Ascending aorta (tissue), 2 donors: ENCODE results near the gene RASD1. TPM values are rescaled to one million over a fixed set of nuclear protein-coding genes. Genes with fewer than 3 reads are reported as not detected.
"Not testable (repeated sequence)": the region's sequence is repeated elsewhere in the genome, so short reads cannot be mapped to it uniquely, and the experiment has no call there.

Experiments used
- DNase-seq, 2 donors: peaks; one replicate each; pipeline ENCODE4 v3.0.0-alpha.2; 2019; ENCODE audit warnings: low spot score in 2 of 2
- H3K27ac ChIP-seq, 2 donors: fragments of 200-600 bp; sonication (generic); one replicate each; pipeline ENCODE4 v1.5.1; 2016 to 2017; ENCODE audit warnings: mild to moderate bottlenecking in 1 of 2
- H3K27me3 ChIP-seq: fragments of 200-600 bp; sonication (generic); one replicate; pipeline ENCODE4 v1.5.1; 2017
- H3K36me3 ChIP-seq, 2 donors: fragments of 200-600 bp; sonication (generic); one replicate each; pipeline ENCODE4 v1.5.1; 2016
- H3K4me1 ChIP-seq, 2 donors: fragments of 200-600 bp; sonication (generic); one replicate each; pipeline ENCODE4 v1.5.1; 2016 to 2017; ENCODE audit warnings: mild to moderate bottlenecking in 1 of 2
- H3K4me3 ChIP-seq, 2 donors: fragments of 200-600 bp; sonication (generic); one replicate each; pipeline ENCODE4 v1.5.1; 2016 to 2017; ENCODE audit warnings: mild to moderate bottlenecking in 1 of 2
- H3K9me3 ChIP-seq, 2 donors: fragments of 200-600 bp; sonication (generic); one replicate each; pipeline ENCODE4 v1.5.1; 2016
- intact Hi-C: fragments of 100-400 bp; cut with DNase I; formaldehyde crosslinking; loops from one replicate; pipeline ENCODE4 v1.15.1; 2023
- total RNA-seq: library from RNA; depleted of rRNA; stranded (reverse); fragments of >200 nt; gene quantifications from one replicate; pipeline ENCODE4 v1.1.0, GENCODE V29; 2016
- TF ChIP-seq, protein P1 (sequence below), 3 experiments: fragments of 200-600 bp in 2 of 3; fragments of 450-650 bp in 1 of 3; sonication (generic) in 2 of 3; IDR thresholded peaks; one replicate each; pipeline ENCODE4 v1.5.1; 2016 to 2019; ENCODE audit warnings: antibody characterized with exemption in 3 of 3, mild to moderate bottlenecking in 1 of 3, moderate library complexity in 1 of 3

Gene RASD1
- total RNA-seq, 1 donor from 2014 or later, result 293 TPM

DNA sequence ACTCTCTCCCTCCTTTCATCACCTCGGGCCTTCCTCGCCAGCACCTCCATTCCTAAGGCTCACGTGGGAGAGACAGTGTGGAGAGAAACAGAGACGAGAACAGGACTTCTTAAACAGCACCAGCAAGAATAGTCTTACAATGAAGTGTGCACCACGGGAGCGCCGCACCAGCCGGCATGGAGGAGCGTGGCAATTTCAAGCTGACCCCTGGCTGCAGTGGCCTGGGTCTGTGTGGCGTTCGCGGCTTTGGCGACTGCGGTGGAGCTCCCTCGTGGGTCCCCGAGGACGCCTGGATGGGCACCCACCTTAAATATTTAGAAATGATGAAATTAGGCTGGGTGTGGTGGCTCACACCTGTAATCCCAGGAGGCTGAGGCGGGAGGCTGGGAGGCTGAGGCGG is 39.9 kb downstream of the RASD1 start:
- H3K27ac ChIP-seq, result no peak overlapping the region
- no peaks in the 10 kb centered on the region for H3K36me3 ChIP-seq
- intact Hi-C loops, result no loop called here
- TF ChIP-seq, protein P1, sequence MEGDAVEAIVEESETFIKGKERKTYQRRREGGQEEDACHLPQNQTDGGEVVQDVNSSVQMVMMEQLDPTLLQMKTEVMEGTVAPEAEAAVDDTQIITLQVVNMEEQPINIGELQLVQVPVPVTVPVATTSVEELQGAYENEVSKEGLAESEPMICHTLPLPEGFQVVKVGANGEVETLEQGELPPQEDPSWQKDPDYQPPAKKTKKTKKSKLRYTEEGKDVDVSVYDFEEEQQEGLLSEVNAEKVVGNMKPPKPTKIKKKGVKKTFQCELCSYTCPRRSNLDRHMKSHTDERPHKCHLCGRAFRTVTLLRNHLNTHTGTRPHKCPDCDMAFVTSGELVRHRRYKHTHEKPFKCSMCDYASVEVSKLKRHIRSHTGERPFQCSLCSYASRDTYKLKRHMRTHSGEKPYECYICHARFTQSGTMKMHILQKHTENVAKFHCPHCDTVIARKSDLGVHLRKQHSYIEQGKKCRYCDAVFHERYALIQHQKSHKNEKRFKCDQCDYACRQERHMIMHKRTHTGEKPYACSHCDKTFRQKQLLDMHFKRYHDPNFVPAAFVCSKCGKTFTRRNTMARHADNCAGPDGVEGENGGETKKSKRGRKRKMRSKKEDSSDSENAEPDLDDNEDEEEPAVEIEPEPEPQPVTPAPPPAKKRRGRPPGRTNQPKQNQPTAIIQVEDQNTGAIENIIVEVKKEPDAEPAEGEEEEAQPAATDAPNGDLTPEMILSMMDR (IDR thresholded peaks at IDR 0.05), result no peak
- H3K4me3 ChIP-seq, result no peak overlapping the region
- no peaks in the 10 kb centered on the region for H3K27me3 ChIP-seq
- H3K4me1 ChIP-seq, result no peaks in the 10 kb centered on the region
- no peaks in the 10 kb centered on the region for H3K9me3 ChIP-seq
- no peak for DNase-seq

DNA sequence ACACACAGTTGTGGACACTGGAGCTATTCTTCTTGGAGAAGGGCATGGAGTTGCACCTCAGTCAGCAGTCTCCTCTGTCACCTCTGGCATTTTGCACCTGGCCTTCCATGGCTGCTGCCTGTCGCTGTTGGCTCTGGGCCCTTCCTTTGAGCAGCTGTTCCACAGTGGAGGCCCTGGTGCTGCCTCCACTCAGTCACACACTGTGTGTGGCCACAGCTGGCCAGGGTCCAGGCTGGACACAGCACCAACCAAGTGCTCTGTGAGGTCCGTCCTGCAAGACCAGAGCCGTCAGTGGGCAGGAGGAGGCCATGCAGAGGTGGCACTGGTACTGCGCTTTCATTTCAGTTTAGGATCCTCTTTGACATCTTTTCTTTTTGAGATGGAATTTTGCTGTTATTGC is 41.0 kb downstream of the RASD1 start:
- Histone ChIP-seq H3K27ac (no peak overlapping the region), H3K36me3 (no peaks in the 10 kb centered on the region), H3K9me3 (no peaks in the 10 kb centered on the region), H3K4me1 (no peaks in the 10 kb centered on the region), H3K27me3 (no peaks in the 10 kb centered on the region), H3K4me3 (no peak overlapping the region)
- no peak for DNase-seq
- intact Hi-C loops, result no loop called here
- TF ChIP-seq, protein P1 (IDR thresholded peaks at IDR 0.05), result no peak

DNA sequence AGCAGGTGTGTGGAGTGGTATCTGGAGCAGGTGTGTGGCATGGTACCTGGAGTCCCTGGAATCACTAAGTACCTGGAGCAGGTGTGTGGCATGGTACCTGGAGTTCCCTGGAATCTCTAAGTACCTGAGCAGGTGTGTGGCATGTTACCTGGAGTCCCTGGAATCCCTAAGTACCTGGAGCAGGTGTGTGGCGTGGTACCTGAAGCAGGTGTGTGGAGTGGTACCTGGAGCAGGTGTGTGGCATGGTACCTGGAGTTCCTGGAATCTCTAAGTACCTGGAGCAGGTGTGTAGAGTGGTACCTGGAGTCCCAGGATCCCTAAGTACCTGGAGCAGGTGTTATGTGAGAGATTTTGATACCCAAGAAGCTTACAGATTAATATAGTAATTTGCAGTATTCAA is 41.5 kb downstream of the RASD1 start:
- H3K27me3 ChIP-seq, H3K36me3 ChIP-seq, H3K27ac ChIP-seq, intact Hi-C loops, H3K4me1 ChIP-seq, H3K4me3 ChIP-seq, H3K9me3 ChIP-seq, DNase-seq: not testable (repeated sequence)

DNA sequence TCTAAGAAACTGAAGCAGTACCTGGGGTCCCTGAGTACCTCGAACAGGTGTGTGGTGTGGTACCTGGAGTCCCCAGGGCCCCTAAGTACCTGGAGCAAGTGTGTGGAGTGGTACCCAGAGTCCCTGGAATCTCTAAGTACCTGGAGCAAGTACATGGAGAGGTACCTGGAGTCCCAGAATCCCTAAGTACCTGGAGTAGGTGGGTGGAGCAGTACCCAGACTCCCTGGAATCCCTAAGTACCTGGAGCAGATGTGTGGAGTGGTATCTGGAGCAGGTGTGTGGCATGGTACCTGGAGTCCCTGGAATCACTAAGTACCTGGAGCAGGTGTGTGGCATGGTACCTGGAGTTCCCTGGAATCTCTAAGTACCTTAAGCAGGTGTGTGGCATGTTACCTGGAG is 41.9 kb downstream of the RASD1 start:
- no peaks in the 10 kb centered on the region for H3K4me1 ChIP-seq
- no peaks in the 10 kb centered on the region for H3K36me3 ChIP-seq
- H3K27me3 ChIP-seq, result no peaks in the 10 kb centered on the region
- H3K27ac ChIP-seq, result no peak overlapping the region
- intact Hi-C loops, result no loop called here
- no peak overlapping the region for H3K4me3 ChIP-seq
- no peaks in the 10 kb centered on the region for H3K9me3 ChIP-seq
- TF ChIP-seq, protein P1 (IDR thresholded peaks at IDR 0.05), result no peak
- DNase-seq, result no peak

DNA sequence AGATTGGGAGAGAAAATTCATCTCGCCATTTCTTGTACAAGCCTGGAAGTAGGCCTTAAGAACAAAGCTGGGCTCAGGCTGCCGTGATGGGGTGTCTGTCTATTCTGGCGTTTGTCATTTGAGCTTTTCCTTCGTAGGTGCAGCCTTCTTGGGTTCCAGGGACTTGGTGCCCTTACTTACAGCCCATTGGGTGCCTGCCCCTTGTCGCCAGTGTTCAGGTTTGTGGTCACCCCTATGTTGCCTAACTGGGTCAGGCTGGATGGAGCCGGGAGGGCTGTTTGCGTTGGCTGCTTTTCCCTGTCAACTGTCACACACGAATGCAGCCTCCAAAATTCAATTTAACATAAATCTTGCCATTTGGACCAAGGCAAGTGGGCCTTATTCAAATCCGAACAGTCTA is 43.1 kb downstream of the RASD1 start:
- no peaks in the 10 kb centered on the region for H3K27me3 ChIP-seq
- H3K9me3 ChIP-seq, result no peaks in the 10 kb centered on the region
- DNase-seq, result no peak
- H3K36me3 ChIP-seq, result no peaks in the 10 kb centered on the region
- H3K4me3 ChIP-seq, result no peak overlapping the region
- no peak overlapping the region for H3K27ac ChIP-seq
- intact Hi-C loops, result no loop called here
- TF ChIP-seq, protein P1 (IDR thresholded peaks at IDR 0.05), result no peak
- no peaks in the 10 kb centered on the region for H3K4me1 ChIP-seq

DNA sequence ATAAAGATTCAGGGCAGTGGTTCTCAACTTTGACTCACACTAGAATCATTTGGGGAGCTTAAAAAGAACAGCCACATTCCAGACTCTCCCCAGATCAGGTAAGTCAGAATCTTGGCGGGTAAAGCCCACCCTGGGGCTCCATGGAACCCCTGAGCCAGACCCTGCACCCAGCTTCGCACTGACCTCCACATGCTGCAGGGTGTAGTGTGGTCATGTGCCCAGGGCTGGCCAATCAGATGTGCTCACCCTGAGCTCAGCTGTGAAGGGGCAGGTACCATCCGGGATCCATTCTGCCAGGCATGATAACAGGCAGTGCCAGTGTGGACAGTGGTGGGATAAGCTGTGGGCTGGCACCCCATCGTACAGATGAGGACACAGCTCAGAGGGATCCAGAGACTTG is 47.5 kb downstream of the RASD1 start:
- DNase-seq, result no peak
- H3K4me3 ChIP-seq, result no peak overlapping the region
- intact Hi-C loops, result no loop called here
- TF ChIP-seq, protein P1 (IDR thresholded peaks at IDR 0.05), result no peak
- no peaks in the 10 kb centered on the region for H3K9me3 ChIP-seq
- no peaks in the 10 kb centered on the region for H3K36me3 ChIP-seq
- no peak overlapping the region for H3K27ac ChIP-seq
- no peaks in the 10 kb centered on the region for H3K4me1 ChIP-seq
- H3K27me3 ChIP-seq, result no peaks in the 10 kb centered on the region
